Measurements from ENCODE around the gene ZDHHC17. TPM values are rescaled to one million over a fixed set of nuclear protein-coding genes. Genes with fewer than 3 reads are reported as not detected.
A peak's percentile ranks its signal among the peaks of the same experiment; 100 is the strongest.

ZDHHC17 gene
- total and polyA plus RNA-seq, 2 donors from 2014 or later, result 7.7 to 39.5 TPM

GRCh38 chr12:76781321-76781720 lies 17.4 kb downstream of the ZDHHC17 start:
- peaks cover 0 to 6% (median 3%) of the 10 kb centered on the region in 3 donors for H3K4me1 ChIP-seq (ENCODE audit: control insufficient read depth in 2 of 3, insufficient read depth in 2 of 3, low read depth in 1 of 3, low read length in 3 of 3)
- TF ChIP-seq CTCF (IDR thresholded peaks at IDR 0.05; ENCODE audit: borderline replicate concordance, extremely low read depth, insufficient read depth), result no peak
- no peak overlapping the region for H3K9ac ChIP-seq (ENCODE audit: low read length in 3 of 3)
- no peak overlapping the region for H3K4me3 ChIP-seq (ENCODE audit: low read length in 3 of 3)
- FAIRE-seq (no peak), DNase-seq (no peak)
- no peaks in the 10 kb centered on the region for H3K36me3 ChIP-seq (ENCODE audit: control insufficient read depth in 2 of 3, insufficient read depth in 3 of 3, low read length in 3 of 3)
- no peaks in the 10 kb centered on the region for H3K27me3 ChIP-seq (ENCODE audit: control insufficient read depth, insufficient read depth, low read length)
- no peak overlapping the region for H3K27ac ChIP-seq (ENCODE audit: low read depth in 2 of 2, low read length in 2 of 2)
- no peaks in the 10 kb centered on the region for H3K9me3 ChIP-seq (ENCODE audit: control insufficient read depth in 2 of 3, insufficient read depth in 1 of 3, low read length in 3 of 3)
- intact Hi-C loops (cut with DNase I), result no loop called here

GRCh38 chr12:76782526-76782925 lies 18.6 kb downstream of the ZDHHC17 start:
- H3K4me3 ChIP-seq (ENCODE audit: low read length in 3 of 3), result no peak overlapping the region
- H3K4me1 ChIP-seq (ENCODE audit: control insufficient read depth in 2 of 3, insufficient read depth in 2 of 3, low read depth in 1 of 3, low read length in 3 of 3), result peaks cover 0 to 3% (median 0%) of the 10 kb centered on the region in 3 donors
- no peak overlapping the region for H3K9ac ChIP-seq (ENCODE audit: low read length in 3 of 3)
- DNase-seq, result no peak
- no peak for TF ChIP-seq CTCF (IDR thresholded peaks at IDR 0.05; ENCODE audit: borderline replicate concordance, extremely low read depth, insufficient read depth)
- no peak overlapping the region for H3K27ac ChIP-seq (ENCODE audit: low read depth in 2 of 2, low read length in 2 of 2)
- no peaks in the 10 kb centered on the region for H3K27me3 ChIP-seq (ENCODE audit: control insufficient read depth, insufficient read depth, low read length)
- no peaks in the 10 kb centered on the region for H3K36me3 ChIP-seq (ENCODE audit: control insufficient read depth in 2 of 3, insufficient read depth in 3 of 3, low read length in 3 of 3)
- intact Hi-C loops (cut with DNase I), result no loop called here
- H3K9me3 ChIP-seq (ENCODE audit: control insufficient read depth in 2 of 3, insufficient read depth in 1 of 3, low read length in 3 of 3), result no peaks in the 10 kb centered on the region
- FAIRE-seq, result no peak

- Histone ChIP-seq H3K27ac (ENCODE audit: low read depth in 2 of 2, low read length in 2 of 2) (no peak overlapping the region), H3K27me3 (ENCODE audit: control insufficient read depth, insufficient read depth, low read length) (no peaks in the 10 kb centered on the region), H3K4me3 (ENCODE audit: low read length in 3 of 3) (no peak overlapping the region), H3K36me3 (ENCODE audit: control insufficient read depth in 2 of 3, insufficient read depth in 3 of 3, low read length in 3 of 3) (no peaks in the 10 kb centered on the region), H3K9ac (ENCODE audit: low read length in 3 of 3) (no peak overlapping the region), H3K4me1 (ENCODE audit: control insufficient read depth in 2 of 3, insufficient read depth in 2 of 3, low read depth in 1 of 3, low read length in 3 of 3) (no peaks in the 10 kb centered on the region), H3K9me3 (ENCODE audit: control insufficient read depth in 2 of 3, insufficient read depth in 1 of 3, low read length in 3 of 3) (no peaks in the 10 kb centered on the region)
- intact Hi-C loops (cut with DNase I), result no loop called here
- no peak for FAIRE-seq
- DNase-seq, result peak in 1 of 5 donors; percentile 20
- no peak for TF ChIP-seq CTCF (IDR thresholded peaks at IDR 0.05; ENCODE audit: borderline replicate concordance, extremely low read depth, insufficient read depth)
Measured at GRCh38 chr12:76784600-76785051, 20.7 kb downstream of the ZDHHC17 start.

GRCh38 chr12:76785407-76785806 lies 21.5 kb downstream of the ZDHHC17 start:
- no peaks in the 10 kb centered on the region for H3K9me3 ChIP-seq (ENCODE audit: control insufficient read depth in 2 of 3, insufficient read depth in 1 of 3, low read length in 3 of 3)
- no peak overlapping the region for H3K4me3 ChIP-seq (ENCODE audit: low read length in 3 of 3)
- no peaks in the 10 kb centered on the region for H3K4me1 ChIP-seq (ENCODE audit: control insufficient read depth in 2 of 3, insufficient read depth in 2 of 3, low read depth in 1 of 3, low read length in 3 of 3)
- H3K27me3 ChIP-seq (ENCODE audit: control insufficient read depth, insufficient read depth, low read length), result no peaks in the 10 kb centered on the region
- DNase-seq, result no peak
- no peaks in the 10 kb centered on the region for H3K36me3 ChIP-seq (ENCODE audit: control insufficient read depth in 2 of 3, insufficient read depth in 3 of 3, low read length in 3 of 3)
- intact Hi-C loops (cut with DNase I), result no loop called here
- H3K27ac ChIP-seq (ENCODE audit: low read depth in 2 of 2, low read length in 2 of 2), result no peak overlapping the region
- H3K9ac ChIP-seq (ENCODE audit: low read length in 3 of 3), result no peak overlapping the region
- no peak for TF ChIP-seq CTCF (IDR thresholded peaks at IDR 0.05; ENCODE audit: borderline replicate concordance, extremely low read depth, insufficient read depth)
- FAIRE-seq, result no peak
